Measurements from ENCODE around the gene MARK3.
A peak's percentile ranks its signal among the peaks of the same experiment; 100 is the strongest.

Gene MARK3

DNA sequence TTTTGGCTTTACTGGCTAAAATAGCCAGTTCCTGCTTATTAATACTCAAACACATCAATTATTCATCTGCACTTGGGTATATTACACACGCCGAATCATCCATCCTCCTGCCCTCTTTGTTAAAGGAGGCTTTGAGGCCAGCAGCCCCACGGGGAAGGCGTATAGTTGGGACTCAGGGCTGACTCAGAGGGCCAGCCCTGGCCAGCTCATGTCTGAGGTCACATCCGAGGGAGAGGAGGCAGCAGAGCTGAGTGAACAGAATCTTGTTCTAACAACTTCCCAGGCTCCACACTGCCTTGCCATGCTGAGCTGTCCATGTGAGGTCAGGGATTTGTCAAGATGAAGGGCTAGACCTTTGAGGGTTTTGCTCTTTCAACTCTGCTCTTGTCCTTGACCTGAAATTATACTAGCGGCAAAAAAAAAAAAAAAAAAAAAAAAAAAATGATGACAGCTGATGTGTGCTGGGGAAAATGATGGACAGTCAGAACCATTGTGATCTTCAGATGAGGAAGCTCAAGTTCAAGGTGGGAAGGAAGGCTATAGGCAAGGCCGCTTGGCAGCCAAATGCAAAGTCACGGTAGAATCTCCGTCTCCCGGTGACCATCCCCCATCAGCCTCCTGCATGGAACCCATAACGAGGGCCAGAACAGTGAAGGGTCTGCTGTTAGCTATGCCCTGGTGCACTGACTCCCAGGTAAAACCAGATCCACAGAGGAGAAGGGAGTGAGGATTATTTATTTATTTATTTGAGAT, 12.5 kb upstream of the MARK3 start:
- Histone ChIP-seq H3K9me3 (ENCODE audit: control insufficient read depth, low read length) (no peaks in the 10 kb centered on the region), H3K9ac (ENCODE audit: low read length) (no peak overlapping the region), H3K27me3 (ENCODE audit: control insufficient read depth, insufficient read depth, low read length) (no peaks in the 10 kb centered on the region), H3K4me1 (ENCODE audit: control insufficient read depth, insufficient read depth, low read length) (no peaks in the 10 kb centered on the region), H3K36me3 (ENCODE audit: control insufficient read depth, insufficient read depth, low read length) (no peaks in the 10 kb centered on the region), H3K4me3 (ENCODE audit: low read length) (no peak overlapping the region)

- Histone ChIP-seq H3K4me3 (ENCODE audit: low read length) (no peak overlapping the region), H3K36me3 (ENCODE audit: control insufficient read depth, insufficient read depth, low read length) (no peaks in the 10 kb centered on the region), H3K9me3 (ENCODE audit: control insufficient read depth, low read length) (no peaks in the 10 kb centered on the region), H3K4me1 (ENCODE audit: control insufficient read depth, insufficient read depth, low read length) (no peaks in the 10 kb centered on the region), H3K27me3 (ENCODE audit: control insufficient read depth, insufficient read depth, low read length) (no peaks in the 10 kb centered on the region), H3K9ac (ENCODE audit: low read length) (no peak overlapping the region)
These were observed 11.1 kb upstream of the MARK3 start for GRCh38 chr14:103374121-103374520.

DNA sequence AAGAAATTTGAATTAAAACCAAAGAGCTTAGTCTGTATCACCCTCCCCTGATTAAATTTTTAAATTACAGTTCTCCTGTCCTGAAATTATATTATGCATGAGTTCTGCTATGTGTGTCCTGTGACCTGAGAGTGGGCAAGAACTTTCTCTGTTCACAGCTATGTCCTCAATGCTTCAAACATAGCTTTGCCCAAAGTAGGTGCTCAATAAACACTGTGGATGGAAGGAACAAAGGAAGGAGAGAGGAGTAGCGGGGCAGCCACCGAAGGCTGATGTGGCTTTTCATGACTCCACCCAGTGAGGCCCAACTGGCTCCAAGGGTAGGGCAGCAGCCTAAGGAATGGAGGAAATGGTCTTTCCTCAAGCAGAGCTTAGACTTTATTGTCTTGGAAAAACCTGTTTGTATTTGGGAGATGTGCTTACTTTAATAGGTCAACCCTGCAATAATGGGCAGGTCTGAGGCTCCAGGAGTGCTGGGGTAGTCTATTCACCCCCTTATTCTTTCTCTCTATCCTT, 7.6 kb upstream of the MARK3 start:
- H3K36me3 ChIP-seq (ENCODE audit: control insufficient read depth, insufficient read depth, low read length) = no peaks in the 10 kb centered on the region
- no peaks in the 10 kb centered on the region for H3K27me3 ChIP-seq (ENCODE audit: control insufficient read depth, insufficient read depth, low read length)
- H3K4me1 ChIP-seq (ENCODE audit: control insufficient read depth, insufficient read depth, low read length) = no peaks in the 10 kb centered on the region
- H3K4me3 ChIP-seq (ENCODE audit: low read length) = no peak overlapping the region
- H3K9ac ChIP-seq (ENCODE audit: low read length) = no peak overlapping the region
- no peaks in the 10 kb centered on the region for H3K9me3 ChIP-seq (ENCODE audit: control insufficient read depth, low read length)

DNA sequence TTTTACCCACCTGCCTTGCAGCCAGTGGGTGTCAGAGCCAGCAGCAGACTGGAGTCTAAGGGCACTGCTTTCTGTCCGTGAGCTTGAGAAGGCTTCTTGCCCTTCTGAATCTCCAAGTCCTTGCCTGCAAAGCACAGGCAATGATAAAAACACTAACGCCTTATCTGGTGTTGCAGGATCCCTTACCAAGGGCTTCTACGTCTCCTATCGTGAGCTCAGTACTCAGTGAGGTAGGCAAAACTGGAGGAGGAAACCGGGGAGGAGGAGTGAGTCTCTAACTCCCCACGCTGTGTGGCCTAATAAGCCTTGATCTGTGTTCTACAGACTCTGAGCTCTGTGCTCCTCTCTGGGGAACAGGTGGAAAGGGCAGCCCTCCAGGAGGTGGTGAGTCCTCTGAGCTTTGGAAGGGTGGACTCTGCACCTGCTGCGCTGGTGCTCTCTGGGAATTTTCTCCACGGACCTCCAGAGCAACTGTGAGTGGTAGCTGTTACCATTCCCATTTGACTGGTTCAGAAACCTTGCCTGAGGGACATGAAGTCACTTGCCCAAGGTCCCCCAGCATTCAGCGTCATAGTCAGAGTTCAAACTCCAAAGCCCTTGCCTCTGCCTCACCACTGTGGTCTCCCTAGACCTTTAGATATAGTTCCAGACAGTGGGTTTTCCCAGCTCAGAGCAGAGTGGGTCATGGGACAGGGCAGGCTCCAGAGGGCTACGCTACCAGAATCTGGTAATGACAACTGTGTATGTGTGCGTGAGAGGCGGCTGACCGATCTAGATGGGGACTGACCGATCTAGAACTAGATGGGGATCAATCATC, 7.0 kb upstream of the MARK3 start:
- no peaks in the 10 kb centered on the region for H3K9me3 ChIP-seq (ENCODE audit: control insufficient read depth, low read length)
- no peak overlapping the region for H3K4me3 ChIP-seq (ENCODE audit: low read length)
- no peaks in the 10 kb centered on the region for H3K4me1 ChIP-seq (ENCODE audit: control insufficient read depth, insufficient read depth, low read length)
- no peak overlapping the region for H3K9ac ChIP-seq (ENCODE audit: low read length)
- H3K36me3 ChIP-seq (ENCODE audit: control insufficient read depth, insufficient read depth, low read length) = no peaks in the 10 kb centered on the region
- H3K27me3 ChIP-seq (ENCODE audit: control insufficient read depth, insufficient read depth, low read length) = no peaks in the 10 kb centered on the region

DNA sequence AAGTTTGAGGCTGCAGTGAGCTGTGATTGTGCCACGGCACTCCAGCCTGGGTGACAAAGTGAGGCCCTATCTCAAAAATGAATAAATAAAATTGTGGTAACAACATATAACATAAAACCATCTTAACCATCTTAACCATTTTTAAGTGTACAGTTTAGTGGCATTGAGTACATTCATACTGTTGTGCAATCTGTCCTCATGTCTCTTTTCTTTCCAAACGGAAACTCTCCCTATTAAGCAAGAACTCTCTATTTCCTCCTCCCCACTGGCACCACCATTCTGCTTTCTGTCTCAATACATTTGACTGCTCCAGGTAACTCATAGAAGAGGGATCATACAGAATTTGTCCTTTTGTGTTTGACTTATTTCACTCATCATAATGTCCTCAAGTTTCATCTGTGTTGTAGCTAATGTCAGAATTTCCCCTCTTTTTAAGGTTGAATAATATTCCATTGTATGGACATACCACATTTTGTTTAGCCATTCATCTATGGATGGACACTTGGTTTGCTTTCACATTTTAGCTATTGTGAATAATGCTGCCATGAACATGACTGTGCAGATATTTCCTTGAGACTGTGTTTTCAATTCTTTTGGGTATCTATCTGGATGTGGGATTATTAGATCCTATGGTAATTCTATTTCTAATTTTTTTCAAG, 4.4 kb upstream of the MARK3 start:
- Histone ChIP-seq H3K9ac (ENCODE audit: low read length) (no peak overlapping the region), H3K4me3 (ENCODE audit: low read length) (no peak overlapping the region), H3K9me3 (ENCODE audit: control insufficient read depth, low read length) (no peaks in the 10 kb centered on the region), H3K4me1 (ENCODE audit: control insufficient read depth, insufficient read depth, low read length) (peaks cover 7% of the 10 kb centered on the region), H3K36me3 (ENCODE audit: control insufficient read depth, insufficient read depth, low read length) (no peaks in the 10 kb centered on the region), H3K27me3 (ENCODE audit: control insufficient read depth, insufficient read depth, low read length) (no peaks in the 10 kb centered on the region)

DNA sequence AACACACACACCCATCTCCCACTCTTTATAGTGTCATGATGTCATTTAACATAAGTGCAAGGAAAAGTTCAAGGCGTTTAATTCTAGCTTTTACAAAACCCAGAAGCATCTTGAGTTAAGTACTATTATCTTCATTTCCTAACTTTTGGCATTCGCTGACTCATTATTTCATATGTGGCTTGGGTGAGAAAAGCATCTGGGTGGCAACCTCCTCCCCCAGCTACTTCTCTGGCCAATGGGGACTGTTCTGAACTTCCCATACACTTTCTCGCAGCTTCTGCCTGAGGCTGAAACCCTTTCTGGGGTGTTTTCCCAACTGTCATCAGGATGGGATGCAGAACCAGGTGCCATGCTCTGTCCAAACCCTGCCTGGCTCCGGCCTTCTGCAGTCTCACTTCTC, 2.8 kb upstream of the MARK3 start:
- no peaks in the 10 kb centered on the region for H3K9me3 ChIP-seq (ENCODE audit: control insufficient read depth, low read length)
- H3K27me3 ChIP-seq (ENCODE audit: control insufficient read depth, insufficient read depth, low read length) = no peaks in the 10 kb centered on the region
- H3K4me1 ChIP-seq (ENCODE audit: control insufficient read depth, insufficient read depth, low read length) = peaks cover 7% of the 10 kb centered on the region
- H3K9ac ChIP-seq (ENCODE audit: low read length) = no peak overlapping the region
- no peaks in the 10 kb centered on the region for H3K36me3 ChIP-seq (ENCODE audit: control insufficient read depth, insufficient read depth, low read length)
- no peak overlapping the region for H3K4me3 ChIP-seq (ENCODE audit: low read length)

- Histone ChIP-seq H3K4me3 (ENCODE audit: low read length) (peak overlapping the region; percentile 77), H3K36me3 (ENCODE audit: control insufficient read depth, insufficient read depth, low read length) (no peaks in the 10 kb centered on the region), H3K9ac (ENCODE audit: low read length) (peak overlapping the region; percentile 89), H3K4me1 (ENCODE audit: control insufficient read depth, insufficient read depth, low read length) (peaks cover 11% of the 10 kb centered on the region), H3K9me3 (ENCODE audit: control insufficient read depth, low read length) (no peaks in the 10 kb centered on the region), H3K27me3 (ENCODE audit: control insufficient read depth, insufficient read depth, low read length) (no peaks in the 10 kb centered on the region)
These were observed 614 bp upstream of the MARK3 start for GRCh38 chr14:103384450-103385151.

DNA sequence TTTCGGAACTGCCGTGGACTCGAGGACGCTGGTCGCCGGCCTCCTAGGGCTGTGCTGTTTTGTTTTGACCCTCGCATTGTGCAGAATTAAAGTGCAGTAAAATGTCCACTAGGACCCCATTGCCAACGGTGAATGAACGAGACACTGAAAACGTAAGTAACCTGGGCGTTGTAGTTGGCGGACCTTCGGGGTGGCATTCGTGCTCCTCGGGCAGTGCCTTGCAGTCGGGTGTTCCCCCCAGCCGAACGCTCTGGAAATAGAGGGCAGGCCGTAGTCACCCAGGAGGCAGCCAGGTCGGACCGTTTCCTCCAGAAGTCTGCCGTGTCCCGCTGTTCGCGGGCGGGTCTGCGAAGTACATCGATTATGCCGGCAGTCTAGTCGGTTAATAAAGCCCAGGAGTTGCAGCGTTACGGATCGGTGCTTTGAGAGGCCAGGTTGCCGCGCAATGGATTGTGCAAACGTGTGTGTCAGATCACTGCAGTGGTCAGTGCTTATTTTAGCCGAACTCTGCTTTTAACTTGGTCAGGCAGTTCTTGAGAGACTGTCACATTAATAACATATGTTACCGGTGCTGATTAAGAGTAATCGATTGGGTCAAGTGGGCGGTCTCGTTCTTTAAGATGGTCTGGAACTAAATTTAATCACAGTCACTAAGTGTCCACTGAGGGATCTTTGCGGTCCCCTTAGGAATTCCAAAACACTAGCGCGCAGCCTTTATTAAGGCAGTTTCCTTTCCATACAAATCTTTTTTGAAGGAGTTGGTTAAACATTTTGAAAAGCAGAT, 906 bp downstream of the MARK3 start:
- H3K4me3 ChIP-seq (ENCODE audit: low read length) = peak overlapping the region; percentile 77
- H3K27me3 ChIP-seq (ENCODE audit: control insufficient read depth, insufficient read depth, low read length) = no peaks in the 10 kb centered on the region
- H3K9me3 ChIP-seq (ENCODE audit: control insufficient read depth, low read length) = no peaks in the 10 kb centered on the region
- H3K9ac ChIP-seq (ENCODE audit: low read length) = peak overlapping the region; percentile 89
- peaks cover 11% of the 10 kb centered on the region for H3K4me1 ChIP-seq (ENCODE audit: control insufficient read depth, insufficient read depth, low read length)
- H3K36me3 ChIP-seq (ENCODE audit: control insufficient read depth, insufficient read depth, low read length) = no peaks in the 10 kb centered on the region

DNA sequence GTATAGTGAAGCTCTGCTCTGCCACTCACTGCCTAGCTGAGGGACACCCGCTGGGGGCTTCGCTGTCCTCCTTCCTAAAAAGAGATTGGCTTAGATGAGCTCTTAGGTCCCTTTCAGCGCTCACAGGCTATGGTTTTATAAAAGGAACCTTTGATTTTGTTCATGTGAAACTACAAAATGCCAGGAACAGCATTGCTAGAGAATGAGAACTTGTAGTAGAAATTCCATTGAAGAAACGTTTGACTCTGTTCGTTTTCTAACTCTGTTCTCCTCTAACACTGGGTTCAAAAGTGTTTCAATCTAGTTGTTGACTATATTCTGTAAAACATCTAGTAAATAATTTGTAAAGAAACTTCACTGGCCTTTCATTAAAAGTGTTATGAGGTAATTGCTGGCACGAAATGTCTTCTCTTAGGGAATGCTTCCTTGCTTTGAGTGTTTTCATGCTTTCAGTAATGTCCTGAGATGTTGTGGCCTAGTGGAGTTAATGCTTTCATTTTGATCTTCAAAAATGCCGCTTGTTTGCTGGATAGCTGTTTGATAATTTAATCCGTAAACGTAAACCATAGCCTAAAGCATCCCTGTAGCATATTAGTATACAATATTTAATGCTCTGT, 1.6 kb downstream of the MARK3 start:
- H3K4me3 ChIP-seq (ENCODE audit: low read length) = peak overlapping the region; percentile 77
- H3K36me3 ChIP-seq (ENCODE audit: control insufficient read depth, insufficient read depth, low read length) = no peaks in the 10 kb centered on the region
- H3K4me1 ChIP-seq (ENCODE audit: control insufficient read depth, insufficient read depth, low read length) = peaks cover 11% of the 10 kb centered on the region
- H3K9ac ChIP-seq (ENCODE audit: low read length) = peak overlapping the region; percentile 89
- H3K27me3 ChIP-seq (ENCODE audit: control insufficient read depth, insufficient read depth, low read length) = no peaks in the 10 kb centered on the region
- H3K9me3 ChIP-seq (ENCODE audit: control insufficient read depth, low read length) = no peaks in the 10 kb centered on the region

GRCh38 chr14:103388664-103389063, 3.4 kb downstream of the MARK3 start:
- H3K9me3 ChIP-seq (ENCODE audit: control insufficient read depth, low read length) = no peaks in the 10 kb centered on the region
- no peaks in the 10 kb centered on the region for H3K36me3 ChIP-seq (ENCODE audit: control insufficient read depth, insufficient read depth, low read length)
- no peak overlapping the region for H3K4me3 ChIP-seq (ENCODE audit: low read length)
- H3K9ac ChIP-seq (ENCODE audit: low read length) = no peak overlapping the region
- H3K27me3 ChIP-seq (ENCODE audit: control insufficient read depth, insufficient read depth, low read length) = no peaks in the 10 kb centered on the region
- peaks cover 20% of the 10 kb centered on the region for H3K4me1 ChIP-seq (ENCODE audit: control insufficient read depth, insufficient read depth, low read length)

- no peaks in the 10 kb centered on the region for H3K27me3 ChIP-seq (ENCODE audit: control insufficient read depth, insufficient read depth, low read length)
- no peaks in the 10 kb centered on the region for H3K36me3 ChIP-seq (ENCODE audit: control insufficient read depth, insufficient read depth, low read length)
- no peak overlapping the region for H3K4me3 ChIP-seq (ENCODE audit: low read length)
- H3K9ac ChIP-seq (ENCODE audit: low read length) = no peak overlapping the region
- peaks cover 29% of the 10 kb centered on the region for H3K4me1 ChIP-seq (ENCODE audit: control insufficient read depth, insufficient read depth, low read length)
- no peaks in the 10 kb centered on the region for H3K9me3 ChIP-seq (ENCODE audit: control insufficient read depth, low read length)
These were observed 5.4 kb downstream of the MARK3 start for GRCh38 chr14:103390605-103391004.
